ENCODE measurements around the gene KCNIP4. TPM values are rescaled to one million over a fixed set of nuclear protein-coding genes. Genes with fewer than 3 reads are reported as not detected.

The KCNIP4 gene
- total RNA-seq, 1 experiment from 2014 or later, result 0.91 TPM

DNA sequence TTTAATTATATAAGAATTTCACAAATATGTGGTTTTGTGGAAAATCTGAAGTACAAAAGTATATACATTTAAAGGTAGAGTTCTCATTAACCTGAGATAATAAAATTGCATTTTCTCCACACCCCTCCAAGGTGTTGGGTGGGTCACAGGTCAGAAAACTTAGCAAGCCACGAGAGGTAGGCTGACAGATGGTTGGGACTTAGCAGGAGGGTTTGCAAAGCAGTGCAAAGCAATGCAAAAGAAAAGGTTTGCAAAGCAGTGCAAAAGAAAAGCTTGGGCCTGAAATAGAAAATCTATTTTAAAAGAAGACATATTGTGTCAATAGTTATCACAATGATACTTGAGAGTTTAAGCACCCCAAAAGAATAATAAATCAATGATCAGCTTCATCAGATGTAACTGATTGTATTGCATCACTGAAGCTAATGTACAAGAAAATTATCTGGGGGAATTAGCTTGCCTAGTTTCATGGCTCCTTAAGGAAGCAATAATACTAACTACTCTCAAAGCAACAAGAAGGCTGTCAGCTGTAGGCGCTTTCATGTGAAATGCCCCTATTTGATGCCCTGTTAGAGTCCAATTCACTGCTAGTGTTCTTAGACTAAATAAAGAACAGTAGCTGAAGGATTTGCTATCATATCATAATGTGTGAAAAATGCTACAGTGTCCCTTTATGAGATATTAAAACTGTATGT lies 319.5 kb downstream of the KCNIP4 start:
- TF ChIP-seq, protein P1, sequence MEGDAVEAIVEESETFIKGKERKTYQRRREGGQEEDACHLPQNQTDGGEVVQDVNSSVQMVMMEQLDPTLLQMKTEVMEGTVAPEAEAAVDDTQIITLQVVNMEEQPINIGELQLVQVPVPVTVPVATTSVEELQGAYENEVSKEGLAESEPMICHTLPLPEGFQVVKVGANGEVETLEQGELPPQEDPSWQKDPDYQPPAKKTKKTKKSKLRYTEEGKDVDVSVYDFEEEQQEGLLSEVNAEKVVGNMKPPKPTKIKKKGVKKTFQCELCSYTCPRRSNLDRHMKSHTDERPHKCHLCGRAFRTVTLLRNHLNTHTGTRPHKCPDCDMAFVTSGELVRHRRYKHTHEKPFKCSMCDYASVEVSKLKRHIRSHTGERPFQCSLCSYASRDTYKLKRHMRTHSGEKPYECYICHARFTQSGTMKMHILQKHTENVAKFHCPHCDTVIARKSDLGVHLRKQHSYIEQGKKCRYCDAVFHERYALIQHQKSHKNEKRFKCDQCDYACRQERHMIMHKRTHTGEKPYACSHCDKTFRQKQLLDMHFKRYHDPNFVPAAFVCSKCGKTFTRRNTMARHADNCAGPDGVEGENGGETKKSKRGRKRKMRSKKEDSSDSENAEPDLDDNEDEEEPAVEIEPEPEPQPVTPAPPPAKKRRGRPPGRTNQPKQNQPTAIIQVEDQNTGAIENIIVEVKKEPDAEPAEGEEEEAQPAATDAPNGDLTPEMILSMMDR (IDR thresholded peaks at IDR 0.05; ENCODE audit: unreplicated experiment), result no peak
- intact Hi-C loops (cut with micrococcal nuclease), result no loop called here
- Mint-ChIP-seq H3K4me3 (ENCODE audit: unreplicated experiment) (no peak overlapping the region), H3K27me3 (ENCODE audit: insufficient read depth, unreplicated experiment) (no peaks in the 10 kb centered on the region), H3K9me3 (ENCODE audit: unreplicated experiment) (no peaks in the 10 kb centered on the region), H3K36me3 (ENCODE audit: insufficient read depth, unreplicated experiment) (no peaks in the 10 kb centered on the region), H3K4me1 (ENCODE audit: insufficient read depth, unreplicated experiment) (no peaks in the 10 kb centered on the region), H3K27ac (ENCODE audit: low read depth, unreplicated experiment) (no peak overlapping the region)
- ChIA-PET CTCF (interaction anchor here (0.6 kb wide), 1 partner anchor 1380 kb away, joined by 3 read pairs; no protein-coding TSS in a partner anchor), POLR2A (no interaction called here)
- BruUV-seq (replicated peaks), result no TSS peak
- no peak for DNase-seq (ENCODE audit: unreplicated experiment)

DNA sequence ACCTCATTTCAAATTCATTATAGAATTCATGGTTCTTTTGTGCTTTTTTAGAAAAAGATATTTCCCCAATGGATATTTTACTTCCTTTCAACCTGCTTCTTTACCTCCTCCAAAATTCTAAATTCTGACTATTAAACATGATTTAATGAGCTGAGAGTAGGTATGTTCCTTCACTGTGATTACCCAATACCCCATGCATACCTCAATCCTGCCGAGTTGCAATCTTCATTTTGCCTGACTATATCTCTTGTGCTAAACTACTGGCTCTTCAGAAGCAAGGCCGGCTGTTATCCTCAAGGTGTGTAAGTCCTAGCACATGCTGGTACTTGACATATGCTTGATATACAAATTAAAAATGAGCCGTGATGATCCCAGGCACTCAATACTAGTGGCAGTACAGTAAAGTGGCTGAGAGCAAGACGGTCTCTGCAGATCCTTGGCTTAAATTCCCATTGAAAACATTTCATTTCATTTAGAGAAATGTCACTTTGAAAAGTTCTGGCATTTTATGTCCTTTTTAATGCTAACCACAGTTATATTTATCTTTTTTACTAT lies 320.4 kb downstream of the KCNIP4 start:
- BruUV-seq (replicated peaks), result no TSS peak
- ChIA-PET POLR2A (no interaction called here), CTCF (no interaction called here)
- Mint-ChIP-seq H3K4me3 (ENCODE audit: unreplicated experiment) (no peak overlapping the region), H3K4me1 (ENCODE audit: insufficient read depth, unreplicated experiment) (no peaks in the 10 kb centered on the region), H3K9me3 (ENCODE audit: unreplicated experiment) (no peaks in the 10 kb centered on the region), H3K27me3 (ENCODE audit: insufficient read depth, unreplicated experiment) (no peaks in the 10 kb centered on the region), H3K36me3 (ENCODE audit: insufficient read depth, unreplicated experiment) (no peaks in the 10 kb centered on the region), H3K27ac (ENCODE audit: low read depth, unreplicated experiment) (no peak overlapping the region)
- intact Hi-C loops (cut with micrococcal nuclease), result no loop called here
- TF ChIP-seq, protein P1 (IDR thresholded peaks at IDR 0.05; ENCODE audit: unreplicated experiment), result no peak
- DNase-seq (ENCODE audit: unreplicated experiment), result no peak

DNA sequence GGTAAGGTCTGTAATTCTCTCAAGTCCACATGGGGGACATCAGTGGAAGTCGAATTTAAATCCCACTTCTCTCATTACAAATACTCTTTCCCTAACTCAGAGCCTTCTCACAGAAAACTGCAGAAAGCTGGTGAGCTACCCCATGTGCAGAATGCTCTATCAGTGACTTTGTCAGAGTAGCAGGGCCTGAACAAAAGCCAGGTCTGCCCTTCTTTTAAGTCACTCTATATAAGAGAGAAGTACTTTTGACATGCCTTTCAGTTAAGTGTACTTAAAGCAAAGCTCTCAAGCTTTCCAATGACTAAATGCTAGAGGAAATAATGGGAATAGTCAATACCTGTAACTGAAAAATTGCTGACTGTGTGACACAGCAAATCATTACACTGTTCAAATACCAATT lies 323.1 kb downstream of the KCNIP4 start:
- TF ChIP-seq, protein P1 (IDR thresholded peaks at IDR 0.05; ENCODE audit: unreplicated experiment), result no peak
- Mint-ChIP-seq H3K9me3 (ENCODE audit: unreplicated experiment) (no peaks in the 10 kb centered on the region), H3K4me1 (ENCODE audit: insufficient read depth, unreplicated experiment) (no peaks in the 10 kb centered on the region), H3K36me3 (ENCODE audit: insufficient read depth, unreplicated experiment) (no peaks in the 10 kb centered on the region), H3K4me3 (ENCODE audit: unreplicated experiment) (no peak overlapping the region), H3K27me3 (ENCODE audit: insufficient read depth, unreplicated experiment) (no peaks in the 10 kb centered on the region), H3K27ac (ENCODE audit: low read depth, unreplicated experiment) (no peak overlapping the region)
- CTCF ChIA-PET, result interaction anchor here (0.6 to 1.2 kb wide), 3 partner anchors 19 to 144 kb away, joined by 3 to 4 read pairs (median 3); no protein-coding TSS in a partner anchor
- POLR2A ChIA-PET, result no interaction called here
- BruUV-seq (replicated peaks), result no TSS peak
- intact Hi-C loops (cut with micrococcal nuclease), result no loop called here
- DNase-seq (ENCODE audit: unreplicated experiment), result no peak

DNA sequence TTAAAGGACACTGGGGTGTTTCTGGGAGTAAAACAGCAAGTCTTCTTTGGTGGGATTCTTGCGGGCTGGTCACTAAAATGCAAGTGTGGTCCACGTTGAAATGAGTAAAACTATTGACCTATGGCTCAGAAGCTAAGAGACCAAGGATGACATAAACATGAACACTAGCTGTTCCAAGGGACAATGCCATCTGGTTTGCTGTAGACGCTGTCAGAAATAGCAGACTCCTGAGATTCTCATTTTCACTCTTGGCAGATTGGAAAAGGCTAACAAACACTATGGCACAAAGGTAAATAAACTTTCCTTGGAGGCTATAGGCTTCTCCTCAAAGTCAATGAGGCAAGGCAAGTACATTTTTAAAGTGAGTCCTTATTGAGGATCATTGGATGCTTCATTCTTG lies 343.6 kb downstream of the KCNIP4 start:
- no TSS peak for BruUV-seq (replicated peaks)
- Mint-ChIP-seq H3K27ac (ENCODE audit: low read depth, unreplicated experiment) (no peak overlapping the region), H3K27me3 (ENCODE audit: insufficient read depth, unreplicated experiment) (peaks cover 11% of the 10 kb centered on the region), H3K4me3 (ENCODE audit: unreplicated experiment) (no peak overlapping the region), H3K4me1 (ENCODE audit: insufficient read depth, unreplicated experiment) (no peaks in the 10 kb centered on the region), H3K36me3 (ENCODE audit: insufficient read depth, unreplicated experiment) (no peaks in the 10 kb centered on the region), H3K9me3 (ENCODE audit: unreplicated experiment) (no peaks in the 10 kb centered on the region)
- CTCF ChIA-PET, result interaction anchor here (1.1 to 1.2 kb wide), 2 partner anchors 15 to 77 kb away, joined by 3 read pairs; no protein-coding TSS in a partner anchor
- no peak for DNase-seq (ENCODE audit: unreplicated experiment)
- POLR2A ChIA-PET, result interaction anchor here (0.7 kb wide), 1 partner anchor 51 kb away, joined by 4 read pairs; no protein-coding TSS in a partner anchor
- intact Hi-C loops (cut with micrococcal nuclease), result no loop called here
- TF ChIP-seq, protein P1 (IDR thresholded peaks at IDR 0.05; ENCODE audit: unreplicated experiment), result no peak
